Endometrial microvascular endothelial cells (primary cell): ENCODE results near the gene TPRA1. TPM values are rescaled to one million over a fixed set of nuclear protein-coding genes. Genes with fewer than 3 reads are reported as not detected.
"Not testable (repeated sequence)": the region's sequence is repeated elsewhere in the genome, so short reads cannot be mapped to it uniquely, and the experiment has no call there.

Experiments used
- in situ Hi-C: cut with HindIII; loops from 2 replicates; pipeline ENCODE4 v1.10.0; 2017; ENCODE audit warnings: low sequenced_read_pairs, low pct_unique_long_range_greater_than_20kb; ENCODE audit errors: inconsistent ontology term
- total RNA-seq: library from RNA; depleted of rRNA; stranded (reverse); fragments of >200 nt; gene quantifications from one replicate; pipeline ENCODE4 v1.2.3, GENCODE V29; 2015; ENCODE audit errors: inconsistent ontology term

The TPRA1 gene
- total RNA-seq, 1 donor from 2014 or later: 39.7 TPM

- in situ Hi-C loops: no loop called here
These were observed 30.3 kb upstream of the TPRA1 start for GRCh38 chr3:127620637-127621375.

- in situ Hi-C loops: no loop called here
These were observed 28.4 kb upstream of the TPRA1 start for GRCh38 chr3:127618891-127619290.

- in situ Hi-C loops: no loop called here
These were observed 26.5 kb upstream of the TPRA1 start for GRCh38 chr3:127616836-127617605.

- in situ Hi-C loops: no loop called here
These were observed 25.2 kb upstream of the TPRA1 start for GRCh38 chr3:127615631-127616305.

DNA sequence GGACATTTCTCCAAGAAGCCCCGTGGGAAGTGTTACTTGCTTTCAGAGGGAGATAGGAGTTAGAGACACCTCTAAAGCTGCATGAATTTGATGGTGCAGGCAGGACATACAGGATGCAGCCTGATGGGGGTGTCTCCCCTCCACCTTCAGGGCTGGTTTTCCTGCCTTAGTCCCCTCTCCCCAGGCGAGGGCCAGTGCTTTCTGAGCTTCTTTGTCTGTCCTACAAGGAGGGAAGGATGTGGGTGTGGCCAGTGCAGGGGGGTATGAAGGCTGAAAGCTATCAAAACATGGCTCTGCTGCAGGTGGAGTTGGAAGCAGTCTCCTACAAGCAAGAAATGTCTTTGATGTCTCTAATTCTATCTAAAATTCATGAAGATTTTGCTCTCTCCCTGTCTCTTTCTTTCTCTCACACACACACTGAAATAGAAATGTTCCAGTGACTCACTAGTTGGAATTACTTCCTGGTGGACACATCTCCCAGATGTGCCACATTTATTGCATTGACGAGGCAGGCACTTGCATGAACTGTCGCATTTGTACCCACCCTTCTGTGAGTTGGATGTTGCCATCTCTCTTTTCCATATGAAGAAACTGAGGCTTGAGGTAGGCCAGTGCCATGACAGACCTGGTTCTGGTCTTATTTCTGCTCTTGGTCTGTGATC, 24.5 kb upstream of the TPRA1 start:
- in situ Hi-C loops: no loop called here

DNA sequence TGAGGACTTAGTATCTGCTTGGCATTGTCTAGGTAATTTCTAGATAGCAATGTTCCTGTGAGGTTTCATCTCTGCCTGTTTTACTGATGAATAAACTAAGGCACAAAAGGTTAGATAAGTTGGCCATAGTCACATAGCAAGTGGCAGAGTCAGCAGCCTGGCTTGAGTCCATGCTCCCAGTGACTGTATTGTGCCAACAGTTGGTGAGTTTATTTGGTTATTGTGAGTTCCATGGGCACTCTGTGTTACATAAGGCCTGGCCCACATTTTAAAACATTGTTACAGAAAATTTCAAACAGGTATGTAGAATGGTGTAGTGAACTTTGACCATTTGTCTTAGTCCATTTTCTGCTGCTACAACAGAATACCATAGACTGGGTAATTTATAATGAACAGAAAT, 22.9 kb upstream of the TPRA1 start:
- in situ Hi-C loops: no loop called here

DNA sequence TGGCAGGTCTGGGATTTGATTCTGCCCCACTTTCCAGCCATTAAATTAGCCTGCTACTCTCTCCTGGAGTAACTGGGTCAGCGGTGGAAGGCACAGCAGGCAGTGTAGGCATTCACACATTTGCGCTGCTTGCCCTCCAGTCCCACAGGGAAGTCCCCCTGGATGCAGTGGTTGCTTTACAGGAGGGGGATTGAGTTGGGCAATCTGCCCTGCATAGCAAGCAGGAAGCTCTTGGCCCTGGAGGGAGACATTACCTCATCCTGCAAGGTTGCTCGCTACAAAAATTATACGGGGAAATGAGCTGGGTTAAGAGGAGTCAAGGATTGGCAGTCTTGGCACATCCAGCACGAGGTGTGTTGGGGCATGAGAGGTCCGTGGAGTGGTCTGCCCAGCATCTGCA, 22.4 kb upstream of the TPRA1 start:
- in situ Hi-C loops: no loop called here

- in situ Hi-C loops: no loop called here
These were observed 20.7 kb upstream of the TPRA1 start for GRCh38 chr3:127611251-127611650.

GRCh38 chr3:127610105-127610504, 19.6 kb upstream of the TPRA1 start:
- in situ Hi-C loops: no loop called here

DNA sequence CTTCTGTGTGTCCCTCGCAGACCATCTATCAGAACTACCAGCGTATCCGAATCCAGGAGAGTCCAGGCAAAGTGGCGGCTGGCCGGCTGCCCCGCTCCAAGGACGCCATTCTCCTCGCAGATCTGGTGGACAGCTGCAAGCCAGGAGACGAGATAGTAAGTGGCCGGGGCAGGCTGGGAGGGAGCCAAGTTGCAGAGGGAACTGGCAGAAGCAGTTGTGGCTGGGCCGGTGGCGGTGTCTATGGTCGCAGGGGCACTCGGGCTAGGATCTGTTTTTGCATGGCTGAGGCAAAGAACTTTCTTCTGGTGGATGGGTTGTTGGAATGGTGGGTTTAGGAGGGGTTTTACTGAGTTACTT, 17.8 kb upstream of the TPRA1 start:
- in situ Hi-C loops: no loop called here

DNA sequence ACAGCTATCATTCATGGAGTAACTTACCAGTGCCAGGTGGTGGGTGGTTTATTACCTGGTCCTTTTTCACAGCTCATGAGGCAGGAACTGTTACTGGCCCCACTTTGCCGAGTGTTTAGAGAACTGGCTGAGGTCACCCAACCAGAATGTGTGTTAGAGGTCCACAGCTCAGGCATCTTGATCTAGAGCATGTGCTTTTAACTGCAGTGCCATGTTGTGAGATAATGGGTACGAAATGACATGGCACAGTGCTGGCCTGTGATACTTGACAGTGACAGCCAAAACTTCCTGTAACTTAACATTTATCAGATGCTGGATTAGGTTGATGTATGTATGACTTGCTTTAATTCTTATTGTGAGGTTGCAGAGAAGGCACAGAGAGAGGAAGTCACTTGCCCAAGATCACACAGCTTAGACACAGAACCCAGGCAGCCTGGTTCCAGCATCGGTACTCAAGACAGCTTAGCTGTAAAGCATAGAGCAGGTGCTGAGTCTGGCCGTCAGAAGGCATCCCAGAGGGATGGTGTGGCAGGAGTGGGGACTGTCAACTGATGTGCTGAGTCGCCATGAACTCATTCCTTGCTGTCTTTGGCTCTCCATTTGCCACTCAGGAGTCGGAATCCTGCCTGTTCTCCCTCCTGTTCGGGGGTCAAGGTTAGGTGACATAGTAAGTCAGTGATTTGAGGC, 17.3 kb upstream of the TPRA1 start:
- in situ Hi-C loops: no loop called here

GRCh38 chr3:127606981-127607595, 16.6 kb upstream of the TPRA1 start:
- in situ Hi-C loops: no loop called here

DNA sequence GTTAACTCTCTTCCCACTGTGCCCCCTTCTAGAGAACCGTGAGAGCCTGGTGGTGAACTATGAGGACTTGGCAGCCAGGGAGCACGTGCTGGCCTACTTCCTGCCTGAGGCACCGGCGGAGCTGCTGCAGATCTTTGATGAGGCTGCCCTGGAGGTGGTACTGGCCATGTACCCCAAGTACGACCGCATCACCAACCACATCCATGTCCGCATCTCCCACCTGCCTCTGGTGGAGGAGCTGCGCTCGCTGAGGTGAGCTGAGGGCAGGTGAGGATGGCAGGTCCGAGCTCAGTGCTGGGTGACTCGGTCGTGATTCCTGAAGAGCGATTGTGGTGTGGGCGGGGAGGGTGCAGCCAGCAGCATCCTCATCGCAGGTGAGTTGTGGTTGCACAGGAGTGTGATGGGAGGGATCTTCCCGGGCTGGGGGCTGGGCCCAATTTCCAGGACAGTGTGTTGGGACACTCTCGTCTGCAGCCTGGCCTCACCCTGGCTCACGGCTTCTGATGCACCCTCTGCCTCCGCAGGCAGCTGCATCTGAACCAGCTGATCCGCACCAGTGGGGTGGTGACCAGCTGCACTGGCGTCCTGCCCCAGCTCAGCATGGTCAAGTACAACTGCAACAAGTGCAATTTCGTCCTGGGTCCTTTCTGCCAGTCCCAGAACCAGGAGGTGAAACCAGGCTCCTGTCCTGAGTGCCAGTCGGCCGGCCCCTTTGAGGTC, 15.7 kb upstream of the TPRA1 start:
- in situ Hi-C loops: no loop called here

DNA sequence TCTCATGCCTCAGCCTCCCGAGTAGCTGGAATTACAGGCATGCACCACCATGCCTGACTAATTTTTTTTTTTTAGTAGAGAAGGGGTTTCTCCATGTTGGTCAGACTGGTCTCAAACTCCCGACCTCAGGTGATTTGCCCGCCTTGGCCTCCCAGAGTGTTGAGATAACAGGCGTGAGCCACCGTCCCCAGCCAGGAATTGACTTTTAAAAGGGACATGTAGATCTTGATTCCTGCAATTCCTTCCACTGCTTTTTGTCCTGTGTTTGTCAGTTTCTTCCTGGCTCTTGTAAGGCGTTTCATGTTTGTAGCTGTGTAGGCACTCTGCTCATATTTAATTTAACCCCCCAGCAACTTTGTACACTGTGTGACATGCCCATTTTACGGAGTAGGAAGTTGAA, 15.0 kb upstream of the TPRA1 start:
- in situ Hi-C loops: not testable (repeated sequence)

DNA sequence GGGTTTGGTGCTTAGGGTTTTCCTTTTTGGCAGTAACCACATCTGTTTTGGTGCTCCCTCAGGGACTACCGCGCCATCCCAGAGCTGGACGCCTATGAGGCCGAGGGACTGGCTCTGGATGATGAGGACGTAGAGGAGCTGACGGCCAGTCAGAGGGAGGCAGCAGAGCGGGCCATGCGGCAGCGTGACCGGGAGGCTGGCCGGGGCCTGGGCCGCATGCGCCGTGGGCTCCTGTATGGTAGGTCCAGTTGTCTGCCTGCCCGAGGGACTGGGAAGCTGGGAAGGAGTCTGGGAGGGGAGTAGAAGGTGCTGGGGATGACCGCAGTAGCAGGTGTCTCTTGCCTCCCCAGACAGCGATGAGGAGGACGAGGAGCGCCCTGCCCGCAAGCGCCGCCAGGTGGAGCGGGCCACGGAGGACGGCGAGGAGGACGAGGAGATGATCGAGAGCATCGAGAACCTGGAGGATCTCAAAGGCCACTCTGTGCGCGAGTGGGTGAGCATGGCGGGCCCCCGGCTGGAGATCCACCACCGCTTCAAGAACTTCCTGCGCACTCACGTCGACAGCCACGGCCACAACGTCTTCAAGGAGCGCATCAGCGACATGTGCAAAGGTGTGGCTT, 14.1 kb upstream of the TPRA1 start:
- in situ Hi-C loops: no loop called here

DNA sequence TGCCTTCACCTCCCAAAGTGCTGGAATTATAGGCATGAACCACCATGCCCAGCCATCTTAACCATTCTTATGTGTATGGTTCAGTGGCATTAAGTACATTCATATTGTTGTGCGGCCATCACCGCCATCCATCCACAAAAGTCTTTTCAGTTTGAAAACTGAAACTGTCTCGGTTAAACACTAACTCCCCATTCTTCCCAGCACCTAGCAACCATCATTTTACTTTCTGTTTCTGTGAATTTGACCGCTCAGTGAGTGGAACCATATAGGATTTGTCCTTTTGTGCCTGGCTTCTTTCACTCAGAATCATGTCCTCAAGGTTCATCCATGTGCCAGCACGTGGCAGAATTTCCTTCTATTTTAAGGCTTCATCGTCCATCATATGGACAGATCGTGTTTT, 13.5 kb upstream of the TPRA1 start:
- in situ Hi-C loops: no loop called here

- in situ Hi-C loops: no loop called here
These were observed 10.4 kb upstream of the TPRA1 start for GRCh38 chr3:127600749-127601456.
